GM12892 (cell line): ENCODE measurements around the gene RFX1.

Experiments used
- POLR2A ChIP-seq: IDR thresholded peaks from 2 replicates; pipeline ENCODE4 v1.6.1; 2011; ENCODE audit warnings: low read depth, low read length, control low read depth
- TAF1 ChIP-seq: IDR thresholded peaks from 2 replicates; pipeline ENCODE4 v1.6.1; 2011; ENCODE audit warnings: low read depth, mild to moderate bottlenecking, control low read depth, low read length, borderline replicate concordance

- TF ChIP-seq TAF1 (no peak), POLR2A (no peak)
Observed at GRCh38 chr19:13965377-13965896, 40.7 kb downstream of the RFX1 start.
